ENCODE measurements around the gene CAPN10.

Gene CAPN10

DNA sequence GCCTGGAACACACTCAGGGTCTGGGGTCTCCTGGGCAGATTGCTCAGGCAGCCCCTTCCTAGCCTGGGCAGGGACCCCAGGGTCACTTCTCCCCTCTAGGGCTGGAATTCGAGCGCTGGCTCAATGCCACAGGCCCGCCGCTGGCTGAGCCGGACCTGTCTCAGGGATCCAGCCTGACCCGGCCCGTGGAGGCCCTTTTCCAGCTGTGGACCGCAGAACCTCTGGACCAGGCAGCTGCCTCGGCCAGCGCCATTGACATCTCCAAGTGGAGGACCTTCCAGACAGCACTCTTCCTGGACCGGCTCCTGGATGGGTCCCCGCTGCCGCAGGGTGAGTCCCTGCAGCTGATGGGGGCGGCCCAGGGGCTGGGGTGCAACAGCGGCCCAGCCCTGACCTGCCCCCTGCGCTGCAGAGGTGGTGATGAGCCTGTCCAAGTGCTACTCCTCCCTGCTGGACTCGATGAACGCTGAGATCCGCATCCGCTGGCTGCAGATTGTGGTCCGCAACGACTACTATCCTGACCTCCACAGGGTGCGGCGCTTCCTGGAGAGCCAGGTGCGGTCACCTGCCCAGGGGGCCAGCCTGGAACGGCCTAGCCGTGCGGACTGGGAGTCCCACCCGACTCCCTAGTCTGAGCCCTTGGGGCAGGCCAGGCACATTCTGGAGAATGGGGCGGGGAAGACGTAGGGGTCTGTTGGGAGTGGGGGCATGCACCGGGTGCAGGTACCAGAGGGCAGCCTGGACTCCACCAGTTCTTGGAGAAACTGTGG is 9.9 kb upstream of the CAPN10 start:
- Mint-ChIP-seq H3K36me3 (ENCODE audit: low read depth) (peaks cover 13% of the 10 kb centered on the region), H3K27ac (no peak overlapping the region), H3K9me3 (no peaks in the 10 kb centered on the region), H3K27me3 (ENCODE audit: low read depth) (no peaks in the 10 kb centered on the region), H3K4me3 (no peak overlapping the region), H3K4me1 (ENCODE audit: low read depth) (peaks cover 18% of the 10 kb centered on the region)

GRCh38 chr2:240577281-240578109 is 9.0 kb upstream of the CAPN10 start:
- Mint-ChIP-seq H3K27me3 (ENCODE audit: low read depth) (no peaks in the 10 kb centered on the region), H3K4me1 (ENCODE audit: low read depth) (peaks cover 19% of the 10 kb centered on the region), H3K27ac (no peak overlapping the region), H3K9me3 (no peaks in the 10 kb centered on the region), H3K4me3 (no peak overlapping the region), H3K36me3 (ENCODE audit: low read depth) (peaks cover 15% of the 10 kb centered on the region)

DNA sequence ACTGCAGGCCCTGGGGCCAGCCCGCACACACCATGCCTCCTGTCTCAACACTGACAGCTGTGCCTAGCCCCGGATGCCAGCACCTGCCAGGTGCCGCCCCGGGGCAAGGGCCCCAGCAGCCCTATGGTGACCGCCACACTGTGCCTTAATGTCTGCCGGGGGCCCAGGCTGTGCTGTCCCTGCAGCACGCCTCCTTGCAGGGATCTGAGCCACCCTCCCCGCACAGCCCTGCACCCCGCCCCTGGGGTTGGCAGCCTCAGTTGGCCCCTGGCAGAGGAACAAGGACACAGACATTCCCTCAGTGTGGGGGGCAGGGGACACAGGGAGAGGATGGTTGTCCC is 8.5 kb upstream of the CAPN10 start:
- Mint-ChIP-seq H3K27me3 (ENCODE audit: low read depth) (no peaks in the 10 kb centered on the region), H3K27ac (no peak overlapping the region), H3K4me1 (ENCODE audit: low read depth) (peaks cover 21% of the 10 kb centered on the region), H3K4me3 (no peak overlapping the region), H3K9me3 (no peaks in the 10 kb centered on the region), H3K36me3 (ENCODE audit: low read depth) (peaks cover 15% of the 10 kb centered on the region)

GRCh38 chr2:240578488-240578887 is 8.0 kb upstream of the CAPN10 start:
- Mint-ChIP-seq H3K36me3 (ENCODE audit: low read depth) (peaks cover 15% of the 10 kb centered on the region), H3K9me3 (no peaks in the 10 kb centered on the region), H3K4me1 (ENCODE audit: low read depth) (peaks cover 21% of the 10 kb centered on the region), H3K27me3 (ENCODE audit: low read depth) (no peaks in the 10 kb centered on the region), H3K4me3 (no peak overlapping the region), H3K27ac (no peak overlapping the region)

DNA sequence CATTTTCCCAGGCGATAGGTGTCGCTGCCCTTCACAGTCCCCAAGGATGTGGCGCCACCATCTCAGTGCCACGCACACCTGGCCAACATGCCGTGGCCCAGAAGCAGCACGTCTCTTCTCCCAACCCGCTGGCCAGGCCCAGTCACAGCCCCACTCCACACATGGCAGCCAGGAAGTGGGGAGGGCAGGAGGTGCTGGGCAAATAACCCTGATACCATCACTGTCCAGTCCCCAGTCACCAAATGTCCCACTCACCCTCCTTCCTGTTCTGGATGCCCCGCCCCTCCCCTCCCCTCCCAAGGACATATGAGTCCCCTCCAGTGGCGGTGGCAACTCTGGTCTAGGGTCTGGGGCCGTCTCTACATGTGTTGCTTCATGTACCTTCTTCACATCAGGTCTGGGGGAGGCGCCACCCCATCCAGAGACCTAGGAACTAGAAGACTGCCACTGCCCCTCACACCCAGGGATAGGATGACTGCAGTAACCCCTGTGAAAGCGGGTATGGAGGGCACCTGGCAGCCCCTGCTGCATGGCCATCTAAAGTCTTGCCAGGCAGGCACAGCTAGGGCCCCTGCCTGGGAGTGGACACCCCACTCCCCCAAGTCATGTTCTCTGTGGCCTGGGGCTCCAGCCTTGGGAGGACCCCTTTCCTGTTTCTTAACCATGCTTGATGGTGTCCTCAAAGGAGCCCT is 7.3 kb upstream of the CAPN10 start:
- H3K27ac Mint-ChIP-seq = peak overlapping the region; percentile 64
- H3K4me1 Mint-ChIP-seq (ENCODE audit: low read depth) = peaks cover 22% of the 10 kb centered on the region
- peaks cover 15% of the 10 kb centered on the region for H3K36me3 Mint-ChIP-seq (ENCODE audit: low read depth)
- no peak overlapping the region for H3K4me3 Mint-ChIP-seq
- H3K9me3 Mint-ChIP-seq = no peaks in the 10 kb centered on the region
- H3K27me3 Mint-ChIP-seq (ENCODE audit: low read depth) = no peaks in the 10 kb centered on the region

DNA sequence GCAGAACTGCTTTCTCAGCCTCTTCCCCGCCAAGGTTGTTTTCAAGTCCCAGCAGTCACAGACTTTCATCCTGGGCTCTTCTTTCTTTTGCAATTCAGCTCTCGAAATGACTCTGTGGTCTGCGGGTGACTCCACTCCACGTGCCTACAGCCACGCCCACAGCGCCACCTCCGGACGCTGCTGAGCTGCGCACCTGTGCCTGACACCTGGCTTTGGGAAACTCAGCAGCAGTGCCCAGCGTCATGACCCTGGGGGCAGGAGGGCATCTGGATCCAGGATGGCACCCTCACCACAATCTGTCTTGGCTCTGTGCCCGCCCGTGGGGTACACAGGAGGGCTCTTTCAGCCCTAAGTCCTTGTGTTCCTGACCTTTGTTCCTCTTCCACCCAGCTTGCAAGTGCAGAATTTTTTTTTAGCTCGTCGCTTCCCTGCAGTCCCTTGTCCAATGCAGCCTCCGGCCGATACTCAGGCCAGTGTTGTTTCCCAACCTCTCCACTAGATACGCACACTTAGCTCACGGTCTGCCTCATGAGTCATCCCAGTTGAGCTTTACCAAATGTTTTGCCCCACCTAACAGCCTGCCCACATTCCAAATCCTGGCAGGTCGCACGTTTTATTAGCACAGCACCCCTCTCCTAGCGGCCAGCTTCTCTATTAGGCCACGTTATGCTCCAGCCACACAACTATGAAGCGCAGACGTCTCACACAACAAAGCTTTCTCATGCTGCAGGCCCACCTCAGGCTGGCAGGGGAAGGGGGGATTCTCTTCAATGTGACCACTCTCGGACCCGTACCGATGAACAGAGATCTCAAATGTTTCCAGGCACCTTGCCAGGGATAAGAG is 6.5 kb upstream of the CAPN10 start:
- H3K27me3 Mint-ChIP-seq (ENCODE audit: low read depth) = no peaks in the 10 kb centered on the region
- no peak overlapping the region for H3K4me3 Mint-ChIP-seq
- peaks cover 15% of the 10 kb centered on the region for H3K36me3 Mint-ChIP-seq (ENCODE audit: low read depth)
- peaks cover 29% of the 10 kb centered on the region for H3K4me1 Mint-ChIP-seq (ENCODE audit: low read depth)
- H3K27ac Mint-ChIP-seq = peak overlapping the region; percentile 64
- no peaks in the 10 kb centered on the region for H3K9me3 Mint-ChIP-seq

GRCh38 chr2:240581811-240582210 is 4.7 kb upstream of the CAPN10 start:
- Mint-ChIP-seq H3K4me3 (no peak overlapping the region), H3K36me3 (ENCODE audit: low read depth) (peaks cover 15% of the 10 kb centered on the region), H3K4me1 (ENCODE audit: low read depth) (peaks cover 31% of the 10 kb centered on the region), H3K27me3 (ENCODE audit: low read depth) (no peaks in the 10 kb centered on the region), H3K9me3 (no peaks in the 10 kb centered on the region), H3K27ac (no peak overlapping the region)

GRCh38 chr2:240582781-240583180 is 3.8 kb upstream of the CAPN10 start:
- H3K27me3 Mint-ChIP-seq (ENCODE audit: low read depth) = no peaks in the 10 kb centered on the region
- no peaks in the 10 kb centered on the region for H3K9me3 Mint-ChIP-seq
- H3K4me3 Mint-ChIP-seq = no peak overlapping the region
- peaks cover 35% of the 10 kb centered on the region for H3K4me1 Mint-ChIP-seq (ENCODE audit: low read depth)
- H3K27ac Mint-ChIP-seq = no peak overlapping the region
- H3K36me3 Mint-ChIP-seq (ENCODE audit: low read depth) = peaks cover 16% of the 10 kb centered on the region

DNA sequence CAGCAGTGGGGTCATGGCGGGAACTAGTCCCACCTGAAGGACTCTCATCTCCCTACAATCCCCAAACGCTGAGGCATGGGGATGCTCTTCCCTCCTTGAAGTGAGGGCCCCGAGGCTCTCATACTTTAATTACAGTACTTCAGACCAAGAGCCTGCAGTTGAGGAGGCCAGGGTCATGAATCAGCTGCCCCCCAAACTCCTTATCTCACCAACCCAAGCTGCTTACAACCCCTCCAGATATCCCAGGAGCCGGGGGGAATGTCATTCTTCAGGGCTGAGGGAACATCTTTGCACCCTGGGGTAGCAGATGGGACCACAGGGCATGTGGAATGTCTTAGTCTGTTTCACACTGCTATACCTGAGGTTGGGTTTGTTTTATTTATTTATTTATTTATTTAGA is 2.8 kb upstream of the CAPN10 start:
- Mint-ChIP-seq H3K27me3 (ENCODE audit: low read depth) (no peaks in the 10 kb centered on the region), H3K9me3 (no peaks in the 10 kb centered on the region), H3K36me3 (ENCODE audit: low read depth) (peaks cover 18% of the 10 kb centered on the region), H3K4me1 (ENCODE audit: low read depth) (peaks cover 45% of the 10 kb centered on the region), H3K4me3 (no peak overlapping the region), H3K27ac (no peak overlapping the region)

DNA sequence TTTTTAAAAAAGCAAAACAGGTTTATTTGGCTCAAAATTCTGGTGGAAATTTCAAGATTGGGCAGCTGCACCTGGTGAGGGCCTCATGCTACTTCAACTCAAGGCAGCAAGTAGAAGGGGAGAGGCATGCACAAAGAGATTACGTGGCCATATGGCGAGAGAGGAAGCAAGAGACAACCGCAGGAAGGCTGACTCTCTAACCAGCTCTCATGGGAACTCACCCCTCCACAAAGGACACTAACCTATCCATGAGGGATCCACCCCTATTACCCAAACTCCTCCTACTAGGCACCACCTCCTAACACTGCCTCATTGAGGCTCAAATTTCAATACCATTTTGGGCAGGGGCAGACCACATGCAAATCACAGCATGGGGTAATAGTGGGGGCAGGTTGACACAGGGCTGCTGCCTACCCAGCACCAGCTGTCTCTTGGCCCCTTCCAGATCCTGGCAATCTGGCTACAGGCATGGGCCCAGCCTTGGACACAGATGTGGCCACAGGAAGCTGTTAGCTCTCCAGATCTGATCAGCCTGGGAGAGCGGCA is 2.0 kb upstream of the CAPN10 start:
- peaks cover 16% of the 10 kb centered on the region for H3K36me3 Mint-ChIP-seq (ENCODE audit: low read depth)
- H3K9me3 Mint-ChIP-seq = no peaks in the 10 kb centered on the region
- no peaks in the 10 kb centered on the region for H3K27me3 Mint-ChIP-seq (ENCODE audit: low read depth)
- peaks cover 44% of the 10 kb centered on the region for H3K4me1 Mint-ChIP-seq (ENCODE audit: low read depth)
- peak overlapping the region; percentile 94 for H3K4me3 Mint-ChIP-seq
- H3K27ac Mint-ChIP-seq = peak overlapping the region; percentile 14

- Mint-ChIP-seq H3K9me3 (no peaks in the 10 kb centered on the region), H3K27ac (peak overlapping the region; percentile 14), H3K4me1 (ENCODE audit: low read depth) (peaks cover 39% of the 10 kb centered on the region), H3K36me3 (ENCODE audit: low read depth) (peaks cover 16% of the 10 kb centered on the region), H3K4me3 (peak overlapping the region; percentile 94), H3K27me3 (ENCODE audit: low read depth) (no peaks in the 10 kb centered on the region)
Measured at GRCh38 chr2:240585101-240585500, 1.4 kb upstream of the CAPN10 start.

- H3K27me3 Mint-ChIP-seq (ENCODE audit: low read depth) = no peaks in the 10 kb centered on the region
- H3K27ac Mint-ChIP-seq = peak overlapping the region; percentile 88
- H3K4me3 Mint-ChIP-seq = peak overlapping the region; percentile 94
- H3K9me3 Mint-ChIP-seq = no peaks in the 10 kb centered on the region
- peaks cover 33% of the 10 kb centered on the region for H3K4me1 Mint-ChIP-seq (ENCODE audit: low read depth)
- H3K36me3 Mint-ChIP-seq (ENCODE audit: low read depth) = peaks cover 13% of the 10 kb centered on the region
Measured at GRCh38 chr2:240585681-240586197, 795 bp upstream of the CAPN10 start.

DNA sequence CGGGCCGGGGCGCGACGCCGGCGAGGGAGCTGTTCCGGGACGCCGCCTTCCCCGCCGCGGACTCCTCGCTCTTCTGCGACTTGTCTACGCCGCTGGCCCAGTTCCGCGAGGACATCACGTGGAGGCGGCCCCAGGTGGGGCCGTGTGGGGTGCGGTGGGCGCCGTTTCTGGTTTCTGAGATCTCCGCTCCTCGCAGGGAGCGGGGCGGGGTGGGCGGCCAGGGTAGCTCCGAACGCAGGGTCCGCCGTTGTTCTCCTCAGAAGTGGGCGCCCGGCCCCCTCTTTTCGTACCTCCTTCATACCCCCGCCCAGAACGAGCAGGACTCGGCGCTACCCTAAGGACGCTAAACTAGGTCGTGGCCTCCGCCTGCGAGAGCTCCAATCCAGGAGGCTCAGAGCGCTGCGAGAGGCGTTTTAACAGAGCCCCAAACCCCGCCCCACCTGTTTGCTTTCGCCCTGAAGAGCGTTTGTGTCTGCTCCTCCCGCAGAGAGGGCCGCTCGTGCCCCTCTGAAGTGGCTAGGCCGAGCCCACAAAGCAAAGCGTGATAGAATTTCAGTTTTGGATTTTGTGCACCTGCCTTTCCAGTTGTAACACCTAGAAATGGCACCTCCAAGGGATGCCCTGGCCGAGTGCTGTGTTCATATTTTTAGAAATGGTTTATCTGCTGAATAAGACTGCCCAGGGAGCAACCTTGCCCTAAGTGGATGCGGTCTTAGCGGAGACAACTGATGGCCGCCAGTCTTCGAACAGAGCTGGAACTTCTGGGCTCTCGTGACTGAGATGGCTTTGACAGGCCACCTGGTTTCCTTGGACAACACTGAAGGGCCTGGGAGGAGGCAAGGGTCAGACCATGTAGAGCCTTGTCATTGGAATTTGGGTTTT is 626 bp downstream of the CAPN10 start:
- Mint-ChIP-seq H3K4me1 (ENCODE audit: low read depth) (peaks cover 32% of the 10 kb centered on the region), H3K9me3 (no peaks in the 10 kb centered on the region), H3K4me3 (peak overlapping the region; percentile 79), H3K36me3 (ENCODE audit: low read depth) (peaks cover 13% of the 10 kb centered on the region), H3K27ac (peak overlapping the region; percentile 90), H3K27me3 (ENCODE audit: low read depth) (no peaks in the 10 kb centered on the region)

Measured in T-helper 1 cell treated with Interleukin-12 subunit alpha and Interleukin-12 subunit beta and Interleukin-4 antibody, amounts not matched to agents 30 μg/mL and 1 μg/mL, for 36 hours (primary cell).